Common myeloid progenitor, CD34-positive (primary cell): ENCODE results near the gene SYNJ2.
A peak's percentile ranks its signal among the peaks of the same experiment; 100 is the strongest.

Experiments used
- CTCF ChIA-PET: fragments of 350-600 bp; sonication (Branson Sonifier 250); formaldehyde crosslinking; loops from one replicate; lab custom pipeline; 2021; ENCODE audit warnings: antibody characterized with exemption; lab: Charles Lee
- POLR2A ChIA-PET: fragments of 350-600 bp; sonication (Branson Sonifier 250); formaldehyde crosslinking; loops from one replicate; lab custom pipeline; 2021; ENCODE audit warnings: antibody characterized with exemption; lab: Charles Lee
- DNase-seq, 3 donors: peaks; one replicate each; pipeline versions ENCODE4 v3.0.0 to v3.0.0-alpha.2; 2013
- H3K27ac ChIP-seq, 2 experiments: 1 replicate in 1 of 2; 2 replicates in 1 of 2; pipeline ENCODE4 v1.7.0; 2013; ENCODE audit warnings: inconsistent platforms in 2 of 2, low read length in 2 of 2, mild to moderate bottlenecking in 2 of 2, low read depth in 1 of 2, moderate library complexity in 1 of 2; ENCODE audit not compliant: severe bottlenecking in 2 of 2, insufficient read depth in 1 of 2, poor library complexity in 1 of 2
- H3K27me3 ChIP-seq, 5 experiments: replicated peaks in 2 of 5; 1 replicate in 3 of 5; 2 replicates in 2 of 5; pipeline versions ENCODE4 v1.6.1 to v1.7.0; 2013; ENCODE audit warnings: low read length in 4 of 5, mild to moderate bottlenecking in 2 of 5, moderate library complexity in 2 of 5, inconsistent platforms in 1 of 5; ENCODE audit not compliant: insufficient read depth in 5 of 5, control insufficient read depth in 4 of 5
- H3K36me3 ChIP-seq, 4 experiments: 1 replicate in 2 of 4; 2 replicates in 2 of 4; pipeline versions ENCODE4 v1.6.1 to v1.7.0; 2013; ENCODE audit warnings: low read length in 3 of 4, control low read depth in 1 of 4, mild to moderate bottlenecking in 1 of 4; ENCODE audit not compliant: control insufficient read depth in 4 of 4, insufficient read depth in 4 of 4
- H3K4me1 ChIP-seq, 4 experiments: 1 replicate in 3 of 4; 2 replicates in 1 of 4; pipeline versions ENCODE4 v1.6.1 to v1.7.1; 2013; ENCODE audit warnings: low read length in 3 of 4, mild to moderate bottlenecking in 3 of 4, control low read depth in 1 of 4, inconsistent platforms in 1 of 4, moderate library complexity in 1 of 4; ENCODE audit not compliant: control insufficient read depth in 4 of 4, insufficient read depth in 4 of 4; ENCODE audit errors: control extremely low read depth in 1 of 4
- H3K4me3 ChIP-seq, 7 experiments: 1 replicate in 4 of 7; 2 replicates in 3 of 7; pipeline versions ENCODE4 v1.5.1 to v1.7.0; 2013; ENCODE audit warnings: mild to moderate bottlenecking in 7 of 7, low read length in 6 of 7, moderate library complexity in 6 of 7, inconsistent platforms in 2 of 7, low read depth in 2 of 7, control low read depth in 1 of 7; ENCODE audit not compliant: insufficient read depth in 4 of 7, control insufficient read depth in 1 of 7; ENCODE audit errors: extremely low read depth in 1 of 7
- H3K9me3 ChIP-seq, 5 experiments: 1 replicate in 4 of 5; 2 replicates in 1 of 5; pipeline versions ENCODE4 v1.6.1 to v1.7.1; 2013; ENCODE audit warnings: low read length in 4 of 5, mild to moderate bottlenecking in 2 of 5, inconsistent platforms in 1 of 5, low read depth in 1 of 5, moderate library complexity in 1 of 5; ENCODE audit not compliant: control insufficient read depth in 4 of 5, insufficient read depth in 2 of 5; ENCODE audit errors: control extremely low read depth in 1 of 5
- WGBS: methylation state at CpG from one replicate; pipeline ENCODE4 v1.1.5; 2013; ENCODE audit not compliant: insufficient coverage; 5-methylcytosine and 5-hydroxymethylcytosine counted together

The SYNJ2 gene

DNA sequence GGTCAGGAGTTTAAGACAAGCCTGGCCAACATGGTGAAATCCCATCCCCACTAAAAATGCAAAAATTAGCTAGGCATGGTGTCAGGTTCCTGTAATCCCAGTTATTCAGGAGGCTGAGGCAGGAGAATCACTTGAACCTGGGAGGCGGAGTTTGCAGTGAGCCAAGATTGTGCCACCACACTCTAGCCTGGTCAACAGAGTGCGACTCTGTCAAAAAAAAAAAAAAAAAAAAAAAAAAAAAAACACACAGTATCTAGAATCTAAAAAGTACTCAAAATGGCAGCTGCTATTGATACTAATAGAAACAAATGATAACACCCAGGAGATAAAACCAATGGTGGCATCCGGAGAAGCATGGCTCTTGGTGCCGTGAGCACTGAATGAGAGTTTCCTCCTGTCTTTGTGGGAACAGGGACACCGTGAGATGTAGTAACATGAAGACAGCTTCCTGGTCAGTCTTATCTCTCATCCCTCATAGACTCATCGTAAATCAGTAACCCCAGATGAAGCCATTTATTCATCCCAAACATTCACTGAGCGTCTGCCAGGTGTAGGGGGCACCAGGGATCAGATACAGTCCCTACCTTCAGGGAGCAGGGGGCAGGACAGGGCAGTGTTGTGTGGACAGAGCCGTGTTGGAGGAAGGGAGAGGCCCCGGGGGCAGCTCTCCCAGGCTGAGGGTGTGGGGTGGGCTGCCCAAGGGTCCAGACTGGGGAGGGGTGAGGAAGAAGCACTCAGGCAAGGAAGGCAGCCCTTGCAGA lies 66.1 kb downstream of the SYNJ2 start:
- POLR2A ChIA-PET = interaction anchor here (0.6 kb wide), 1 partner anchor 19 kb away, joined by 3 read pairs; no protein-coding TSS in a partner anchor
- Histone ChIP-seq H3K36me3 (peaks cover 0 to 27% (median 17%) of the 10 kb centered on the region in 4 experiments), H3K4me3 (no peak overlapping the region), H3K27ac (no peak overlapping the region), H3K4me1 (peaks cover 0 to 10% (median 0%) of the 10 kb centered on the region in 4 experiments), H3K9me3 (no peaks in the 10 kb centered on the region), H3K27me3 (no peaks in the 10 kb centered on the region)
- no peak for DNase-seq
- CTCF ChIA-PET = interaction anchor here (1.3 to 6.2 kb wide), 6 partner anchors 8 to 732 kb away, joined by 3 to 41 read pairs (median 8); no protein-coding TSS in a partner anchor
- WGBS = 100% methylated on average over 3 of the region's 9 CpGs

DNA sequence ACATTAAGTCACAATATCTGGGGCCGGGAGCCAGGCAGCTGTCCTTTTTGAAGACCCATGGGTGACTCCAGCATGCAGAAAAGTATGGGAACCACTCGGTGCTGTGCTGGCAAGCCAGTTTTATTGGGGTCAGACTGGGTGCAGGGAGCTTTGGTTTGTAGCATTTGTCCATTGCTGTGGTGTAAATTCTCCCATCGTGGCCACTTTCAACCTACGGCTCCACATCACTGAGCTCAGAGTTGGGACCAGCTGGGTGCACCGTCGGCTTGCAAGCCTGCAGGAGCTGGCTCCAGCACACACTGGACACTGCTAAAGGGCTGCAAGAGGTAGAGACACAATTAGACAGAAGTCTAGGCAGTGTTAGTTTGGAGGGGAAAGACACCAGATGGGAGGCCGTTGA lies 66.9 kb downstream of the SYNJ2 start:
- Histone ChIP-seq H3K36me3 (peaks cover 0 to 25% (median 11%) of the 10 kb centered on the region in 4 experiments), H3K4me3 (no peak overlapping the region), H3K27ac (no peak overlapping the region), H3K9me3 (no peaks in the 10 kb centered on the region), H3K27me3 (no peaks in the 10 kb centered on the region), H3K4me1 (peaks cover 0 to 10% (median 0%) of the 10 kb centered on the region in 4 experiments)
- CTCF ChIA-PET = interaction anchor here (1.2 to 6.2 kb wide), 6 partner anchors 10 to 28 kb away, joined by 3 to 41 read pairs (median 8); no protein-coding TSS in a partner anchor
- no peak for DNase-seq
- 97% methylated on average over 7 of the region's 7 CpGs for WGBS
- POLR2A ChIA-PET = interaction anchor here (0.6 kb wide), 1 partner anchor 13 kb away, joined by 3 read pairs; no protein-coding TSS in a partner anchor

DNA sequence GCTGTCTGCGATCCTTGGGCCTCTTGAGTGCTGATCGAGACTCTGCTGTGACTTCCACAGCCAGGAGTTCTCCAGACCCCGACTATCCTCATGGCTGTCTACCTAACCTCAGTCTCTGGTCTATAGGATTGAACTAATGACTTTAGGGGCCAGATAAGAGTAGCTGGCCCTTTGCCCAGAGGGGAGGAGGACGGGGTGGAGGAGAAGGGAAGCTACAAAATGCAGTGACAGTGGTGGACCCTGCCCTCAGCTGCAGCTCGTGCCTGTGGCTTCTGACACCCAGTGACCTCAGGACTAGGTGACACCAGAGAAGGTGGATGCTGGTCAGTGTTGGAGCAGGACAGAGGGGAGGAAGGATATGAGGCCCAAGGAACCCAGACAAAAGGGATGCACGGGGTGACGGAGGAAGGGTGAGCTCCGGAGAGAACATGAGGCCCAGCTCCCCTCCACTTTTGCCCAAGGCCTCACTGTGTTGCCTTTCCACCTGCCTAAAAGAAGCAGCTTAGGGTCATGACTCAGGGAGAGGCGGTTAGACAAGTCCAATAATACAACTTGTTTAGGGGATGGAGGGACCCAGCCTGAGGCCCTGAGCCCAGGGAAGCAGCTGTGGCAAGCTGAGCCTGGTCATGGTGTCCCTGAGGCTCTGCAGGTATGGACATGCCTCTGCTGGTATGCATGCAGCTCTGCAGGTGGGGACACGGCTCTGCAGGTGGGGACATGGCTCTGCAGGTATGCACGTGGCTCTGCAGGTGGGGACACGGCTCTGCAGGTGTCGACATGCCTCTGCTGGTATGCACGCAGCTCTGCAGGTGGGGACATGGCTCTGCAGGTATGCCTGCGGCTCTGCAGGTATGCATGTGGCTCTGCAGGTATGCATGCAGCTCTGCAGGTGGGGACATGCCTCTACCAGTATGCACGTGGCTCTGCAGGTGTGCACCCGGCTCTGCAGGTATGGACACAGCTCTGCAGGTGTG lies 67.7 kb downstream of the SYNJ2 start:
- ChIA-PET CTCF (interaction anchor here (0.6 to 6.2 kb wide), 7 partner anchors 9 to 102 kb away, joined by 3 to 41 read pairs (median 7); no protein-coding TSS in a partner anchor), POLR2A (no interaction called here)
- WGBS = 95% methylated on average over 13 of the region's 17 CpGs
- Histone ChIP-seq H3K4me3 (no peak overlapping the region), H3K9me3 (no peaks in the 10 kb centered on the region), H3K4me1 (peaks cover 0 to 10% (median 0%) of the 10 kb centered on the region in 4 experiments), H3K27me3 (no peaks in the 10 kb centered on the region), H3K27ac (no peak overlapping the region), H3K36me3 (peaks cover 0 to 22% (median 8%) of the 10 kb centered on the region in 4 experiments)
- DNase-seq = peak in 1 of 3 donors; percentile 36

DNA sequence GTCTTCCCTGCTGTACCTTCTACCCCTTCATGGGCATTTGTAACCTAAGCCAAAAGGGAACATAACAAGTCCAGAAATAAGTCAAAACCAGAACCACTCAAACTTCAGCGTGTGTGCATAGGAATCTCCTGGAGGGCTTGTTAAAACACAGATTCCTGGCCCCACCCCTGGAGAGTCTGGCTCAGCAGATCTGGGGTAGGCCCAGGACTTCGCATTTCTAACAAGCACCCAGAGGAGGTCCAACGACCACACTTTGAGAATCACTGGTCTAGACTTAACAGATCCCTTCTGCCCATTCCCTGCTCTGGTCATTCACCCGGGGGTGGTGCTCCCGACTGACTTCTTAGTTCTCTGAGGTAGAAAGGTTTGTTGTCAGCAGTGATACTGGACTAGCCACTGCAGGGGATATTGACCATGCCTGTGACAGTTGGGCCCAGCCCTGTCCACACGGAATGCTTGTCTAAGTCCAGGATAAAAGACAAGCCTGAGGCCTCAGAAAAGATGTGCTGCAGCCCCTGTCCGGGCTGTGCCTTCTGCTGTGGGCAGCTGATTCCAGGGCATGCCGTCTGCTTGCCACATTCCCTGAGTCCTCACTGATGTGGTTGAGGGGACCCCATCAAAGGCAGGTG lies 68.6 kb downstream of the SYNJ2 start:
- ChIA-PET POLR2A (no interaction called here), CTCF (interaction anchor here (0.6 to 6.2 kb wide), 4 partner anchors 8 to 103 kb away, joined by 3 to 41 read pairs (median 22); no protein-coding TSS in a partner anchor)
- no peaks in the 10 kb centered on the region for H3K9me3 ChIP-seq
- H3K27ac ChIP-seq = no peak overlapping the region
- 98% methylated on average over 8 of the region's 8 CpGs for WGBS
- H3K4me3 ChIP-seq = no peak overlapping the region
- peaks cover 0 to 10% (median 0%) of the 10 kb centered on the region in 4 experiments for H3K4me1 ChIP-seq
- no peaks in the 10 kb centered on the region for H3K27me3 ChIP-seq
- H3K36me3 ChIP-seq = peaks cover 0 to 18% (median 10%) of the 10 kb centered on the region in 4 experiments
- no peak for DNase-seq

DNA sequence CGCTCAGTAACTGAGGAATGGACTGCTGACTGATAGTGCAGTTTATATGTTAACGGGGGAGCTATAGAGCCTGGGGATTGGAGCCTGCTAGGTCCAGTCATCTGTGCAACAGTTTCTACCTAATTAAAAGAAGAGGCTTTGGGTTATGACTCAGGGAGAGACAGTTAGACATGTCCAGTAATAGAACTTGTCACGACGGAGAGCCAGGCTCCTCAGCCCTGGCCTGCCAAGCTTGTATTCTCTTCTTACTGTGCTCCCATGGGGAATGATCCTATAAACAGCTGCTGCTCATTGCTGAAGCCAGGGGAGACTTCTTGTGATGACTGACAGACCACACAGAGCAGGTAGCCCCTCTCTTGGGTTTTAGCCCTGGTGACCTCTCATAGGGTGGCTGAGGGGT lies 69.3 kb downstream of the SYNJ2 start:
- no peaks in the 10 kb centered on the region for H3K27me3 ChIP-seq
- no peak overlapping the region for H3K27ac ChIP-seq
- no peak for DNase-seq
- H3K9me3 ChIP-seq = no peaks in the 10 kb centered on the region
- peaks cover 0 to 10% (median 0%) of the 10 kb centered on the region in 4 experiments for H3K4me1 ChIP-seq
- CTCF ChIA-PET = interaction anchor here (5.6 kb wide), 1 partner anchor 20 kb away, joined by 41 read pairs; no protein-coding TSS in a partner anchor
- POLR2A ChIA-PET = no interaction called here
- H3K36me3 ChIP-seq = peaks cover 0 to 18% (median 11%) of the 10 kb centered on the region in 4 experiments
- 100% methylated on average over 2 of the region's 4 CpGs for WGBS
- no peak overlapping the region for H3K4me3 ChIP-seq

DNA sequence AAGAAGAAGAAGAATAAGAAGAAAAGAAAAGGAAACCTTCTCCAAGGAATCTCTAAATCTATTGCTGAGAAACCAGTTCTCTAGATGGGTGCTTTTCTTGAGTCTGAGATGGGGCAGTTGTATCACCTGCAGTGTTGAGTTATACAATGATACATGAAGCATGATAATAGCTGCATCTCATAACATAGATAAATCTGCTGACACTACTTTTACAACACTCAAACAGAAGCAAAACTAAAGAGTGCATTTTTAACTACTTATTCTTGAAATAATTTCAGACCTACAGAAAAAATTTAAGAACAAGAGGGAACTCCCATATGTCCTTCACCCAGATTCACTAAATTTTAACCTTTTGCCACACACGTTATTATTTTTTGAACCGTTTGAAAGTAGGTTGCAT lies 70.3 kb downstream of the SYNJ2 start:
- no peaks in the 10 kb centered on the region for H3K27me3 ChIP-seq
- POLR2A ChIA-PET = interaction anchor here (0.8 kb wide), 1 partner anchor 24 kb away, joined by 5 read pairs; no protein-coding TSS in a partner anchor
- no peak overlapping the region for H3K27ac ChIP-seq
- 93% methylated on average over 2 of the region's 2 CpGs for WGBS
- H3K4me1 ChIP-seq = peaks cover 0 to 5% (median 0%) of the 10 kb centered on the region in 4 experiments
- DNase-seq = no peak
- peaks cover 0 to 27% (median 15%) of the 10 kb centered on the region in 4 experiments for H3K36me3 ChIP-seq
- CTCF ChIA-PET = interaction anchor here (5.6 kb wide), 1 partner anchor 19 kb away, joined by 41 read pairs; no protein-coding TSS in a partner anchor
- H3K4me3 ChIP-seq = no peak overlapping the region
- H3K9me3 ChIP-seq = no peaks in the 10 kb centered on the region
